Dermis blood vessel endothelial cell (primary cell): ENCODE data around the gene ETFB. TPM values are rescaled to one million over a fixed set of nuclear protein-coding genes. Genes with fewer than 3 reads are reported as not detected.
"Not testable (repeated sequence)": the region's sequence is repeated elsewhere in the genome, so short reads cannot be mapped to it uniquely, and the experiment has no call there.

Source experiments
- DNase-seq: peaks from one replicate; pipeline ENCODE4 v3.0.0; 2010
- total RNA-seq: library from RNA; depleted of rRNA; stranded (reverse); fragments of >200 nt; gene quantifications from 2 replicates; pipeline ENCODE4 v1.2.3, GENCODE V29; 2014

Gene ETFB
- total RNA-seq = 76.2 and 98.5 TPM in 2 replicates

DNA sequence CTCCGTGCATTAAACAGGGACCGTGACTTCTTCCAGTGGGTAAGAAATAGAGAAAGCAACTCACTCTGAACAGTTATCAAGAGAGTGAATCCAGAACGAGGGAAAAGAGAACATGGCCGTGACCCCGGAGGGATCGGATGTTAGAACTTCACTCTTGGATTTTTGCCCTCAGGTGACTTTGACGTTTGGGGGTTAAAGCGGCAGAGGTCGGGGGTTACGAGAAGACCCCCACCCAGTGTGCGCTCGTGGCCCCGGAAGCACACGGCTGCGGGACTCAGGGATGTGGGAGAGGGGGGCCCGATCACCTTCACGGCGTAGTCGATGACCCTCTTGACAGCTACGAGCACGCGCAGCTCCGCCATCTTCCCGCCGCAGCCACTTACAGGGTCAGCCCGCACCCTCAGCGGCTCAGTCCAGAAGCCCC, at the start of gene ETFB:
TSS of gene ETFB (minus strand) at position 424 of the 424 bp plus-strand sequence. CDS start at position 362, 62 bp downstream.
- DNase-seq = no peak

DNA sequence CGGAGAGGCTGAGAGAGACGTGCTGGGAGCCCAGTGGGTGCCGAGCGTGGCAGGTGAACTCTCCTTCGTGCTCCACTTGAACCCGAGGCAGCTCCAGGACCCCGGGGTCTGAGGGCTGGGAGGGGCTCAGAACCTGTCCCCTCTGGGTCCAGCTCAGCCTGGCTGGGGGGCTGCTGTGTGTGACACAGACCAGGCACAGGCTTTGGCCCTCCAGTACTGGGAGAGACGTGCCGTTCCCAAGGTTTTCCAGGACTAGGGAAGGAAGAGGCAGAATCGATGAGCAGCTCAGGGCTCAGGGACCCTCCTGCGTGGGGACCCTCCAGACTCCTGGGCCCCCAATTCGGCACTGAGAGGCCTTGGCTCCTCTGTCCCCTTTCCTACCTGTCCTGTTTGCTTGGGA, 49.0 kb upstream of the ETFB start:
- DNase-seq = no peak

DNA sequence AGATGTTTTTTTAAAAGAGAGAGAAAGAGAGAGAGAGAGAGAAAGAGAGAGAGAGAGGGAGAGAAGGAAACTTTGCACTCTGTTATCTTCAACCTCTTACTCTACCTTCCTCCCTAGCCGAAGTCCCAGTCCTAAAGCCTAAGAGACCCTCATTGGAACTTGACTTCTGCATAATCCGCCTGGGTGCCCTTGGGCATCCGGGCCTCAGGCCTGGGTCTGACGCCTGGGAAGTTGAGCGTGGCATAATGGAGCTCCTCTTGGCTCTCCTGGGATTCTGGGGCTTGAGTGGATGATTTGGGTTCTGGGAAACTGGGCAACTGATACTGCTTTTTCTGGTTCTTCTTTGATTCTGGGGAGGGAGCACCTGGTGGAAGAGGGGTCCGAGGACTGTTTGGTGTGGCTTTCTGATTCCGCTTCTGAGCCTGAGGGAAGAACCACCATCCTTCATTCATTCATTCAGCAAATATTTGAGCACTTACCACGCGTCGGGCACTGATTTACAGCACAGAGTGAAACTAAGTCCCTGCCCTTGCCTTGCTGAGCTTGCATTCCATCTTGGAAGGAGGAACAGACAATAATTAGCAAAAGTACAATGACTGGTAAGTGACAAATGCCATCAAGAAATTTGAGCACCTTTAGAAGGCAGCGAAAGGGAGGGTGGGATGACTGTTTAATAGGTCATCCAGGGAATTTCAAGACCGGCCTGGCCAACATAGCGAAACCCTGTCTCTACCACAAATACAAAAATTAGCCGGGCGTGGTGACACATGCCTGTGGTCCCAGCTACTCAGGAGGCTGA, 45.0 kb upstream of the ETFB start:
- no peak for DNase-seq

DNA sequence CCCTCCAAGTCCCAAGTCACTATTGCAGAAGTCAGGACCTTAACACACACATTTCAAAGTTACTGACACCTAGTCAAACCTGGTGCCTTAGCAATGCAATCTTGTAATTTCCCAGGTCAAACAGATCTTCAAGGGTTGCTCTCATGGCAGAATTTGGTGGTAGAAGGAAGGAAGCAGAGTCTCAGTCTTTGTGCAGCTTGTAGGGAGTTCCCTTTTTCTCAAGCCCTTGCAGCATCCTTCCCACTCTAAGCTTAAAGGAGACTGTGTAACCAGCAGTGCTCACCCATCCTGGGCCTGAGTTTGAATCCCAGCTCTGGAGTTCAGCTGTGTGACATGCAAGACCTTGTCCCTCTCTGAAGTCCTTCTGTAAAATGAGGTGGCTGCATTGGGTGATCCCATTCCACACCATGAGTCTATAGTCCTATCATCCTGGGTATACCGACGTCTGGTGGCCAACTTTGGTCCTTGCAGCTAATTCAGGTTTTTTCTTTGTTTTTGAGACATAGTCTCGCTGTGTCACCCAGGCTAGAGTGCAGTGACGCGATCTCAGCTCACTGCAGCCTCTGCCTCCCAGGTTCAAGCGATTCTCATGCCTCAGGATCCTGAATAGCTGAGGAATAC, 41.4 kb upstream of the ETFB start:
- DNase-seq = peak; percentile 54

DNA sequence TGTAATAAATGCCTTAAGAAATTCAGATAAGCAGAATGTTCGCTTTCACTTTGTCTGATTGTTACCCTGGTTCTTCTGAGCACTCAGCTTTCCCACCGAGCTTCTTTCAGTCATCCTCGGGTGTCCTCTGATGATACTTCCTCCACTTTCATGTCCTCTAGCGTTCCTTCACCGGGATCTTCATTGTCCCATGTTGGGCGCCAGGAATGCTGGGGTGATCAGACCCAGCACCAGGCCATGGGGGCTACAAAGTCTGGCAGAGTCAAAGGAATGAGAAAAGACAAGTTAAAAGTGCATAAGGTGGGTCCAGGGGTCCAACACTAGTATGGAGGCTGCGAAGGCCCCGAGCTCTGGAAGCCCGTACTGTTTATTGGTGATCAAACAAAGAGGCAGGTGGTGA, 35.9 kb upstream of the ETFB start:
- no peak for DNase-seq

DNA sequence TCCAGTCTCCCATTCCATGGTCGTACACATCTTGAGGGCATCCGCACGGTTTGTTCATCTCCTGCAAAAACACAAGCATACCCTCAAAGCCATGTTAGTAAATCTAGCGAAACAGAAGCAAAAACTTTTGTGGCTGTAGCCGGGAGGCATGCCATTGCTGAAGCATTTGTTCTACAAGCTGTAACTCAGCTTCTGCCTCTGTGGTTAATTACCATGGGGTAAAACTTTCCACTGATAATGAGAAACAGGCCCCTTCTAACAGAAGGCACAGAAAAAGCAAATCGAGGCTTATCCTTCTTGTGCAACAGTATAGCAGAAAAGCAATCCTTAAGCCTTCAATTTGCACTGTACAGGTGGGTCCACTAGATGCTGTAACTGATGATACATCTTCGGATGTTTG, 33.7 kb upstream of the ETFB start:
- not testable (repeated sequence) for DNase-seq

DNA sequence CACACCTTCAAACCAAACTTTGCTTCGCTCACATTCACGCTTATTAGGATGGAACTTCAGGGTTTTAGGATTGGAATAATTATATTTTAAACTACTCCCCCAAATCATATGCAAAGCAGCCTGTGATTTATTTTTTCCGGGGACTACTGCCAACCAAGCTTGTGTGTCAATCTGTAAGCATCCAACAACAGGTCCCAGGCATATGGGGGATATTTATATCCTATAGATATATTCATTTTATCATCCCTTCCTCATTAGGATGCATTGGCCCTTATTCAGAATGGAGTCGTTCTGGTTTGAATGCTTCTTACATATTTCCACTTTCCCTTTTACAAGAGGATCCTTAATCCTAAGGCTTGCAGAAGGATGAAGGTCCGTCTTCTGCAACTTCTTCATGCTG, 33.0 kb upstream of the ETFB start:
- no peak for DNase-seq

DNA sequence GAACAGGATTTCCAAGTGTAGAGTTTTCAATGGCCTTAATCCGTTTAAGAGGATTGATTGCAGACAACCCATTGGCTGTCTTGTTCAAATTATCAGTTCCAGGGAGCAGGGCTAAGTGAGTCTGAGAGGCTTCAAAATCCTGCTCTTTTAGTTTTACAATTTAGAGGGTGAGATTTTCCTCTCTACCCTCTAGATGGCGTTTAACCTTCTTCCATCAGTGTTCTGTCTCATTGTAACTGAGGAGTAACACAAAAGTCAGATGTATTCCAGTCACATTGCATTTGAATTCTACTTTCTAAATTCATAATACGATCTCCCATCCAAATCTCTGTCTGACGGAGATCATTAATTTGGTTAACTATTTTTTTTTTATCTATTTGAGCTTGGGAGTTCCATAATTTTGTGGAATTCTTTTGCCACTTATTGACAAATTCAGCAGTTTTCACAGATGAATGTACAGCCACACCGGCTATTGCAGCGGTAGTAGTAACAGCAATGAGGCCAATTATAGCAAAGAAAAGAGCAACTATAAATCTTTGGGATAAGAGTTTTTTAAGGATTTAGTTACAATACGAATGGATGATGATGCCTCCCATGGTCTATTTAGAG, 32.0 kb upstream of the ETFB start:
- DNase-seq = peak; percentile 41

DNA sequence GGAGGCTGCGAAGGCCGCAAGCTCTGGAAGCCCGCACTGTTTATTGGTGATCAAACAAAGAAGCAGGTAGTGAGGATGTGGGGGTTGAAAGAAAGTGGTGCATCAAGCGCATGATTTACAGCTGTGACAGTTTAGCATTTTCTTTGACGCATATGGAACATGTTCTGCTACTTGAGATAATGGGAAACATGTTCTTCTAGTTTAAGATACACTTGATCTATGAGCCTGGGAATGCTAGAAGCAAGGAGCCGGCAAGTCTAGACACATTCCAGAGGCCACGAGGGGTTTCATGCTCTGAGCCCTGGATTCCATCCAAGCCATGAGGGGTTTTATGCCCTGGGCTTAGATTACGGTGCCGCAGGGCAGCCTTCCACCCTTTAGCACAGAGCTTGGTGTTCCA, 31.3 kb upstream of the ETFB start:
- not testable (repeated sequence) for DNase-seq

DNA sequence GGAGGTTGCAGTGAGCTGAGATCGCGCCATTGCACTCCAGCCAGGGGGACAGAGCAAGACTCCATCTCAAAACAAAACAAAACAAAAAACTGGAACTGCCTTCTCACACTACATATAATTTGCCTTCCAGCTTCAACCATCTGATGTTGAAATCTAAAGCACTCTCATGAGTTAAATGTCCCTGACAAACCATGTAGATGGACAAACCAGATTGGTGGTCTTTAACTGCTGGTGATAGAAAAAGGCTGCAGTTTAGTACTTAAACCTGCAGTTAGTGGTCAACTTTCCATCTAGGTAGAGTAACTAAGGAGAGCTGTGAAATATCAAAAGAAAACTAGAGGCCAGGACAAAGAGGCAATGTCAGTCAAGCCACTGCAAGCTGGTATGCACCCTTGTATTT, 30.0 kb upstream of the ETFB start:
- no peak for DNase-seq

DNA sequence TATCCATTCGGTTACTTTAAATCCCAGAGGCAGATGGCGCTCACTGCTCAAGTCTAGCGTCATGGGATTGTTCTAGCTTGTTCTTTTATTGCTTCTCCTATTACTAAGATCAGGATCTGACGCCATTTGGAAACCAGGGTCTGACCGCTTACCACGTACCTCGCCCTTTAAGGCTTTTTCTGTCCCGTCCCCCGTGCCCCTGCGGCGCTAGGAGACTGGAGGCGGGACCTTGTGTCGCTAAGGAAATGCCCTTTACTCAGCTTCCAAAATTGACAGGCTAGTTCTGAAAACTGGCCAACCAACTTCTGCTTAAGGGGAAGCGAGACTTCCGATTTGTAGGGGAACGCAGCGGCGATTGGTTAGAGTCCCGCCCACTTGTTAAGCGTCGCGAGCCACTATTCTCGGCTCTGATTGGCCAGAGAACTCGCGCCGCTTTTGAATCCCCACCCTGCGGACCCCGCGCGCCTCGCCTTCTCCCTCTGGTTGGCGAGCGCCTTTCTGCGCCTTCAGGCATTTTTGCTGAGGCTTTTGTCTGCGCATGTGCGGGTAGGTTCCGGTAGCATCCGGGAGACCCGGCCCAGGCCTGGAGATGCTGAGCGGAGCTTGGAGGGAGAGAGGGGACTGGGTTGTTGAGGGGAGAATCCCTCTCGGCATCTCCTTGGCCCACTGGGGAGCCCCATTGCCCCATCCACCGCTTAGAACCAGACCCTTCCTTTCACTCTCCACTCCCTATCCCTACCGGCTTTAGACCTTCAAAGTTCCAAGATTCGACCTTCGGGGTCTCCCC, 28.1 kb upstream of the ETFB start:
- peak; percentile 98 for DNase-seq

DNA sequence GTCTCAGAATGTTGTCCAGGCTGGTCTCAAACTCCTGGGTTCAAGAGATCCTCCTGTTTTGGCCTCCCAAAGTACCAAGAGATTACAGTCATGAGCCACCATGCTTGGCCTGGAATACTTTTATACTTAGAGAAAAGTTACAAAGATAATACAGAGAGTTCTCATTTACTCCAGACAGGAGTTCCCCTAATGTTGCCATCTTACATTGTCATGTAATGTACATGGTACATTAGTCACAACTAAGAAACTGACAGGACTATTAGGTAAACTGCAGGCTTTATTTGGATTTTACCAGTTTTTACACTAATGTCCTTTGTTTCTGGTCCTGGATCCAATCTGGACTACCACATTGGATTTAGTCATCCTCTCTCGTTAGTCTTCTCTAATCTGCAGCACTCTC, 26.5 kb upstream of the ETFB start:
- no peak for DNase-seq

DNA sequence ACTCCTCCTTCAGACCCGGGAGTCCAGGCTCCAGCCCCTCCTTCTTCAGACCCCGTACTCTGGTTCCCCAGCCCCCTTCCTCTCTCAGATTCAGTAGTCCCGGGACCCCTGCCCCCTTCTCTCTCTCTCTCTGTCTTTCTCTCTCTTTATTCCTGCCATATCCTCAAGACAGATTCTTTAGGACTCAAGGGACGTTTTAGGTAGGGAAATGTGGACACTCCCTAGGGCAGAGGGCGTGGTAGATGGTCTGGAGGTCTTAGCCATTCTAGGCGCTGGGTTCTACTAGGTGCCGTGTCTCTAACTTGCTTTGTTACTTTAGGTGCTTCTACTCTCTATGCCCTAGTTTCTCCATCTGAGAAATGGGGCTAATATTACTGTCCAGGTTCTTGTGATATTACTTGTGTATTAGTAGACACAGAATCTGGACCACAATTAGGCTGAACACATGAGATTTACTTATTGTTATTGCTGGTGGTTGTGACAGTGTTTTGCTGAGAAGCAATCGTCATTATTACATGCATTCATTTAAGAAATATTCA, 25.0 kb upstream of the ETFB start:
- no peak for DNase-seq

DNA sequence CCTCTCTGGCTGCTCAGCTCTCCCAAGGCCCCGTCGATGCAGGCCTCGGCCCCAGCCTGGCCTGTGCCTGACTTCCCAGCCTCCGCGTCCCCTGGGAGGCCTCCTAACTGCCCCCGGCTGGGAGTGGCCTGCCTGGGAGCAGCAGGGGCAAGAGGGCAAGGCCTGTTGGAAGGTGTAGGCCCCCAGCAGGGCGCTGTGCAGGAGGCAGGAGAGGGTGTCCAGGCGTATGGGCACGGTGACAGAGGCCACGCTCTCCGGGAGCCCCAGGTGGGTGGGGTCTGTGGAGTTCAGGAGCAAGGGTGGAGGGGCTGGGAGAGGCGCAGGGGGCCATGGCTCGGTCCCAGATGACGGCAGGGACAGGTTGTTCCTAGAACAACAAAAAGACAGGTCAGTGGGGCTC, 23.0 kb upstream of the ETFB start:
- DNase-seq = no peak

DNA sequence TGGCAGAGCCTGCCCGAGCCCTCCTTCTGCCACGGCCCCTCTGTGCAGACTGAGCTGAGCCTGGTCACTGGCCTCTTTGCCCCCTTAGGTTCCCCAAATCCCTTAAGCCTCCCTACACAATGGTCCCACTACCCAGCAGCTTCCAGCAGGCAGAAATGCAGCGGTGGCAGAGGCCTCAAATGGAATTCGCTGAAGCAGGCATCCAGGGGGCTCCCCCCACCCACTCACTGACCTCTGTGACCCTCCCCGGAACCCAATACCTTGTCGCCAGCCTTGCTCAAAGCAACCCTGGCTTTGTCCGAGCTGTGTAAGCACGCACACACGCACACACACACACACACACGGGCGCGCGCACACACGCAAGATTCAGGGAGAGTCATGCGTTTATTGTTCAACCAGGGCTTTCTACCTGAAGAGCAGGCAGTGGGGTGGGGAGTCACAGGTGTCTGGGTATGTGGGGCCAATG, 21.8 kb upstream of the ETFB start, which contains the start of gene LIM2:
TSS of gene LIM2 (minus strand) at position 51 of the 466 bp plus-strand sequence. CDS start 531 bp downstream, outside the sequence.
- no peak for DNase-seq

DNA sequence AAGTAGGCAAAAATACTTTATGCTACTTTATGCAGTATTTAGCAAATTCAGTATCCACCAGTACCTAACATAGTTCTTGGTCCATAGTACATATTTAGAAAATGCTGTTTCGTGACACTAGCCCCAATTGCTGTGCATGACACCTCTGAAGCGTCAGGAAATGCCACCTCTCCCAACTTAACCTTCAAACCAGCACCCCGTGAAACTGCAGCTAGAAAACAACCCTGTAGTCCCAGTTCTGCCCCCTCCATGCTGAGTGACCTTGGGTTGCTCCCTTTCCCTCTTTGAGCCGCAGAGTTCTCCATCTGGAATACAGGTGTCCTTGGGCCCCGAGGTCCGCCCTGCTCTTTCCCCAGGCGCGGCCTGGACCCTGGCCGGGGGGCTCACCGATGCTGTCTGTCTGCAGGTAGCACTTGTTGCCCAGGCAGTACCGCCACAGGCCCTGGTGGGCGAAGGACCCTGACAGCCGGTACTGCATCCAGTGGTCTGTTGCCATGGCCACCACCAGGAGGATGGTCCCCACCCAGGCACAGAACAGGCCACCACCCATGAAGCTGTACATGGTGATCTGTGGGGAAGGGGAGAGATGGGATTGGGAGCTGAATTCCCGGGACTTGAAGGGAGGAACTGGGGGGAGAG, 20.8 kb upstream of the ETFB start:
- no peak for DNase-seq

DNA sequence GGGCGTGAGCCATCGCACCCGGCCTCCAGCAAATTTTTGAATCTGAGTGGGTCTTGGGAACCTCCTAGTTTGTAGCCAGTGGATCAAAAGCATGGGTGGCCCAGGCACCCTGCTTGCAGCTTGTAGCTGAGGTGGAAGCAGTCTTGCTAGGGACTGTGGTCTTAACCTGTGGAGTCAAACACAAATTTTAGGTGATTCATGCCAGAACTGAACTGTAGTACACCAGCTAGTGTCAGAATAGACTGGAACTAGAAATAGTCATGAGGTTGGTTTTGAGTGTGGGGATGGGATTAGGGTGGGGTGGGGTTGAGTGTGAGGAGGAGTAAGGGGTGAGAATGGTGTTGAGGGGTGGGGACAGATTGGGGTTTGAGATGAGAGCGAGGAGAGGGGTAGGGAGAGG, 15.8 kb upstream of the ETFB start:
- no peak for DNase-seq

DNA sequence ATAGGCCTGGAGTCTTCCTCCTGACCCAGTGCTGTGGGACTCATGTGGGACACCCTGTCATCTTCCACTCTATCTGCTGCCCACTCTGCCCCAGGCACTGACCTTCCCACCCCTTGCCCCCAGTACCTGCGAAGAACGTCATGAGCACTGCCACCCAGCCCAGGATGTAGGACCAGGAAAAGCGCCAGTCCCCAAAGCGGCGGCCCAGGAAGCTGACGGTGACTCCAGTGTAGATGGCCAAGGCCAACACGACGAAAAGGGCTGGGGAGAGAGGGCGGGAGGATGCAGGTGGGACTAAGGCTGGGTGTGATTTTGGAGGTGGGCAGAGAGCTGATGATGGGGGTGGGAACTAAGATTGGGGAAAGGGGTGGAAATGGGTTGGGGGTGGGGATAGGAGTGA, 14.2 kb upstream of the ETFB start:
- no peak for DNase-seq

DNA sequence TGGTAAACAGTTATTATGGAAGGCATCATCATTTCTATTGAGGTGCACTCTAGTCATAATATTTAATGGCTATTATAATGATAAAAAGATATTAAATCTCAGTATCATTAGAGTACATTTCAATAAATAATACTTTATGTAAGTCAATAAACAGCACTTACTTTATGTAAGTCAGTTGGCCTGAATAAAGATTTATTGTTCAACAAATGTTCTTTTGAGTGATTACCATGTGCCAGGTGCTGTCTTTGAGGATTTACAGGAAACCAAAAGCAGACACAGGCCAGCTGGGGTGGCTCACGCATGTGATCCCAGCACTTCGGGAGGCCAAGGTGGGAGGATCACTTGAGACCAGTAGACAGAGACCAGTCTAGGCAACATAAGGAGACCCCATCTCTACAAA, 11.2 kb upstream of the ETFB start:
- DNase-seq = no peak

DNA sequence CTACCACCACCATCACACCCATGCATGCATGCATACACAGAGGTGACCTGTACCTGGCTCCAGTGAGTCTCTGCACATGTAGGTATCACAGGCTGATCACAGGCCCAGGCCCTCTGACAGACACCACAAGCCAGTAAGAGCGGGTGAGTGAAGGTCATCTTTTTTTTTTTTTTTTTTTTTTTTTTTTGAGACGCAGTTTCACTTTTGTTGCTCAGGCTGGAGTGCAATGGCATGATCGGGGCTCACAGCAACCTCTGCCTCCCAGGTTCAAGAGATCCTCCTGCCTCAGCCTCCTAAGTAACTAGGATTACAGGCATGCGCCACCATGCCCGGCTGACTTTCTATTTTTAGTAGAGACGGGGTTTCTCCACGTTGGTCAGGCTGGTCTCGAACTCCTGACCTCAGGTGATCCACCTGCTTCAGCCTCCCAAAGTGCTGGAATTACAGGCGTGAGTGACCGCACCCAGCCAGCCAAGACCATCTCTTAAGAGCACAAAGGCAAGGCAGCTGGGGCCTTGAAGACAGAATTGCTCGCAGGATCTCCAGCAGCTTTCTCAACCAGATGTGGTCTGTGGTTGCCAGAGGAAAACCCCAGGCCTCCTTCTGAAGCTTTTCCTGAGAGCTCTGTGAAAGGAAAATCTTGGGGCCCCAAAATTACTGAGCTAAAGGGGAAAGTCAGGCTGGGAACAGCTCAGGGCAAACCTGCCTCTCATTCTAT, 9.5 kb upstream of the ETFB start:
- no peak for DNase-seq
